NB4 (cell line): ENCODE measurements around the gene KCNS1.

Source experiments
- CTCF ChIP-seq: IDR thresholded peaks from one replicate; pipeline ENCODE4 v1.5.1; 2012; ENCODE audit warnings: low read depth, low read length
- MAX ChIP-seq: IDR thresholded peaks from 2 replicates; pipeline ENCODE4 v1.6.1; 2011; ENCODE audit warnings: low read depth, low read length
- MYC ChIP-seq: IDR thresholded peaks from 2 replicates; pipeline ENCODE4 v1.6.1; 2011; ENCODE audit warnings: low read depth, low read length
- POLR2A ChIP-seq: IDR thresholded peaks from 2 replicates; pipeline ENCODE4 v1.6.1; 2011; ENCODE audit warnings: mild to moderate bottlenecking; ENCODE audit not compliant: insufficient read length; ENCODE audit errors: extremely low read depth

- TF ChIP-seq CTCF = no peak
- no peak for TF ChIP-seq POLR2A
- TF ChIP-seq MAX = no peak
- TF ChIP-seq MYC = no peak
These were observed 49.5 kb downstream of the KCNS1 start for GRCh38 chr20:45051204-45052060.
